HEK293 (cell line): ENCODE results near the gene TOM1L2.

Source experiments
- PRDM6 ChIP-seq: fragments of 450-650 bp; formaldehyde crosslinking; IDR thresholded peaks from 2 replicates; pipeline ENCODE4 v1.5.1; 2017; ENCODE audit warnings: missing biosample characterization, missing genetic modification characterization
- TRIM28 ChIP-seq: IDR thresholded peaks from 2 replicates; pipeline ENCODE4 v1.6.1; 2011; ENCODE audit warnings: low read length, control low read depth, borderline replicate concordance
- ZNF561 ChIP-seq: fragments of 450-650 bp; IDR thresholded peaks from 2 replicates; pipeline ENCODE4 v1.5.1; 2018; ENCODE audit warnings: missing biosample characterization, missing genetic modification characterization, borderline replicate concordance
- TF ChIP-seq, protein P1 (sequence below): fragments of 450-650 bp; formaldehyde crosslinking; IDR thresholded peaks from 2 replicates; pipeline ENCODE4 v1.5.1; 2016; ENCODE audit warnings: missing biosample characterization, missing genetic modification characterization

GRCh38 chr17:17805575-17805974 is 166.6 kb downstream of the TOM1L2 start:
- TF ChIP-seq PRDM6 (tag by site-specific recombination), result no peak
- TF ChIP-seq, protein P1, sequence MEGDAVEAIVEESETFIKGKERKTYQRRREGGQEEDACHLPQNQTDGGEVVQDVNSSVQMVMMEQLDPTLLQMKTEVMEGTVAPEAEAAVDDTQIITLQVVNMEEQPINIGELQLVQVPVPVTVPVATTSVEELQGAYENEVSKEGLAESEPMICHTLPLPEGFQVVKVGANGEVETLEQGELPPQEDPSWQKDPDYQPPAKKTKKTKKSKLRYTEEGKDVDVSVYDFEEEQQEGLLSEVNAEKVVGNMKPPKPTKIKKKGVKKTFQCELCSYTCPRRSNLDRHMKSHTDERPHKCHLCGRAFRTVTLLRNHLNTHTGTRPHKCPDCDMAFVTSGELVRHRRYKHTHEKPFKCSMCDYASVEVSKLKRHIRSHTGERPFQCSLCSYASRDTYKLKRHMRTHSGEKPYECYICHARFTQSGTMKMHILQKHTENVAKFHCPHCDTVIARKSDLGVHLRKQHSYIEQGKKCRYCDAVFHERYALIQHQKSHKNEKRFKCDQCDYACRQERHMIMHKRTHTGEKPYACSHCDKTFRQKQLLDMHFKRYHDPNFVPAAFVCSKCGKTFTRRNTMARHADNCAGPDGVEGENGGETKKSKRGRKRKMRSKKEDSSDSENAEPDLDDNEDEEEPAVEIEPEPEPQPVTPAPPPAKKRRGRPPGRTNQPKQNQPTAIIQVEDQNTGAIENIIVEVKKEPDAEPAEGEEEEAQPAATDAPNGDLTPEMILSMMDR, result no peak
- TF ChIP-seq TRIM28, result no peak
- no peak for TF ChIP-seq ZNF561
